Islet of Langerhans (tissue), 1 donor: Measurements from ENCODE around the gene NUMBL.
"Not testable (repeated sequence)": the region's sequence is repeated elsewhere in the genome, so short reads cannot be mapped to it uniquely, and the experiment has no call there.

Source experiments
- FAIRE-seq: peaks from one replicate; lab custom pipeline; 2011; peaks lifted over from hg19 to GRCh38; lab: Jason Lieb, UNC

NUMBL gene

GRCh38 chr19:40626918-40627317, 63.5 kb downstream of the NUMBL start:
- no peak for FAIRE-seq

GRCh38 chr19:40625406-40626120, 64.9 kb downstream of the NUMBL start:
- no peak for FAIRE-seq

GRCh38 chr19:40624369-40625153, 65.9 kb downstream of the NUMBL start:
- FAIRE-seq, result not testable (repeated sequence)

GRCh38 chr19:40623403-40624251, 66.8 kb downstream of the NUMBL start:
- FAIRE-seq, result no peak

GRCh38 chr19:40622773-40623075, 67.7 kb downstream of the NUMBL start:
- FAIRE-seq, result no peak

GRCh38 chr19:40621966-40622772, 68.3 kb downstream of the NUMBL start:
- no peak for FAIRE-seq

GRCh38 chr19:40621283-40621682, 69.2 kb downstream of the NUMBL start:
- FAIRE-seq, result no peak

- FAIRE-seq, result no peak
These were observed 70.3 kb downstream of the NUMBL start for GRCh38 chr19:40620161-40620485.

GRCh38 chr19:40619333-40620160, 70.9 kb downstream of the NUMBL start:
- no peak for FAIRE-seq

GRCh38 chr19:40617961-40618360, 72.5 kb downstream of the NUMBL start:
- no peak for FAIRE-seq

GRCh38 chr19:40616941-40617340, 73.5 kb downstream of the NUMBL start:
- no peak for FAIRE-seq

GRCh38 chr19:40616178-40616577, 74.3 kb downstream of the NUMBL start:
- no peak for FAIRE-seq
